Natural killer cell (primary cell): Measurements from ENCODE around the gene BICD1. TPM values are rescaled to one million over a fixed set of nuclear protein-coding genes. Genes with fewer than 3 reads are reported as not detected.
"Not testable (repeated sequence)": the region's sequence is repeated elsewhere in the genome, so short reads cannot be mapped to it uniquely, and the experiment has no call there.

ENCODE experiments used
- ATAC-seq, 3 donors: fragments of 150-1000 bp in 2 of 3; fragments of 200-7000 bp in 1 of 3; cut with Tn5 transposase; 1 replicate in 1 of 3; 2 replicates in 2 of 3; pipeline ENCODE4 v1.10.0; 2021; ENCODE audit warnings: mild to moderate bottlenecking in 2 of 3, moderate library complexity in 2 of 3
- DNase-seq, 2 donors: peaks; one replicate each; pipeline versions ENCODE4 v3.0.0 to v3.0.0-alpha.2; 2013 to 2021; ENCODE audit warnings: mixed read lengths in 1 of 2
- H3K27ac ChIP-seq: one replicate; pipeline ENCODE4 v1.5.1; 2013; ENCODE audit warnings: mild to moderate bottlenecking, low read length
- H3K27me3 ChIP-seq: one replicate; pipeline ENCODE4 v1.6.1; 2013; ENCODE audit warnings: low read length; ENCODE audit not compliant: control insufficient read depth, insufficient read depth
- H3K36me3 ChIP-seq: one replicate; pipeline ENCODE4 v1.6.1; 2013; ENCODE audit warnings: low read length; ENCODE audit not compliant: control insufficient read depth, insufficient read depth
- H3K4me1 ChIP-seq: one replicate; pipeline ENCODE4 v1.6.1; 2013; ENCODE audit warnings: low read length; ENCODE audit not compliant: control insufficient read depth, insufficient read depth
- H3K4me3 ChIP-seq: one replicate; pipeline ENCODE4 v1.5.1; 2013; ENCODE audit warnings: low read length
- H3K9me3 ChIP-seq: one replicate; pipeline ENCODE4 v1.6.1; 2013; ENCODE audit warnings: low read length; ENCODE audit not compliant: control insufficient read depth, insufficient read depth
- H3K27ac Mint-ChIP-seq, 2 donors: one replicate each; pipeline ENCODE4 v1.8.0; 2022; ENCODE audit warnings: mild to moderate bottlenecking in 2 of 2, mixed read lengths in 2 of 2, moderate library complexity in 1 of 2
- H3K27me3 Mint-ChIP-seq, 2 donors: one replicate each; pipeline ENCODE4 v1.8.0; 2022; ENCODE audit warnings: low read depth in 2 of 2, mixed read lengths in 2 of 2
- H3K36me3 Mint-ChIP-seq: one replicate; pipeline ENCODE4 v1.8.0; 2022; ENCODE audit warnings: mixed read lengths
- H3K4me1 Mint-ChIP-seq, 2 donors: one replicate each; pipeline ENCODE4 v1.8.0; 2022; ENCODE audit warnings: mixed read lengths in 2 of 2
- H3K4me3 Mint-ChIP-seq: one replicate; pipeline ENCODE4 v1.8.0; 2022; ENCODE audit warnings: mild to moderate bottlenecking, moderate library complexity, mixed read lengths
- H3K9me3 Mint-ChIP-seq, 2 donors: one replicate each; pipeline ENCODE4 v1.8.0; 2022; ENCODE audit warnings: mixed read lengths in 2 of 2
- CTCF ChIP-seq: fragments of 200-600 bp; IDR thresholded peaks from one replicate; pipeline ENCODE4 v1.8.0; 2022; ENCODE audit warnings: antibody characterized with exemption
- WGBS: methylation state at CpG from one replicate; pipeline ENCODE4 v1.1.7; 2013; ENCODE audit warnings: missing lambda C conversion rate; ENCODE audit not compliant: insufficient coverage; 5-methylcytosine and 5-hydroxymethylcytosine counted together
- intact Hi-C: fragments of 100-400 bp; cut with micrococcal nuclease; formaldehyde crosslinking; loops from one replicate; pipeline ENCODE4 v1.14.2; 2022
- total RNA-seq, 4 donors: library from RNA; stranded (reverse); fragments of 120-200 nt in 1 of 4; gene quantifications; one replicate each; pipeline versions ENCODE4 v1.2.3 to v1.2.4, GENCODE V29; 2013 to 2022

Gene BICD1
- total RNA-seq, 3 donors from 2014 or later (not counting 1 experiment from before 2014, with no cell fraction given), result 10.0 to 16.0 (median 15.5) TPM

GRCh38 chr12:32098112-32098511 is 8.5 kb upstream of the BICD1 start:
- no peaks in the 10 kb centered on the region for H3K4me1 ChIP-seq
- Mint-ChIP-seq H3K27me3 (peaks cover 0 to 8% of the 10 kb centered on the region in 2 donors), H3K9me3 (no peaks in the 10 kb centered on the region), H3K27ac (no peak overlapping the region), H3K4me1 (no peaks in the 10 kb centered on the region), H3K4me3 (no peak overlapping the region), H3K36me3 (no peaks in the 10 kb centered on the region)
- H3K9me3 ChIP-seq, result no peaks in the 10 kb centered on the region
- ATAC-seq (no peak), DNase-seq (no peak)
- no peaks in the 10 kb centered on the region for H3K36me3 ChIP-seq
- no peak overlapping the region for H3K4me3 ChIP-seq
- H3K27me3 ChIP-seq, result no peaks in the 10 kb centered on the region
- H3K27ac ChIP-seq, result no peak overlapping the region
- intact Hi-C loops, result no loop called here
- no peak for TF ChIP-seq CTCF
- WGBS, result 100% methylated on average over 2 of the region's 4 CpGs

- H3K36me3 Mint-ChIP-seq, H3K27ac Mint-ChIP-seq: not testable (repeated sequence)
- no CpG with 5 or more reads among the region's 1 CpG for WGBS
Observed at GRCh38 chr12:32099275-32099674, 7.4 kb upstream of the BICD1 start.

GRCh38 chr12:32100361-32100760 is 6.3 kb upstream of the BICD1 start:
- no peaks in the 10 kb centered on the region for H3K9me3 ChIP-seq
- no peaks in the 10 kb centered on the region for H3K36me3 ChIP-seq
- no peak overlapping the region for H3K4me3 ChIP-seq
- H3K27me3 ChIP-seq, result no peaks in the 10 kb centered on the region
- H3K4me1 ChIP-seq, result no peaks in the 10 kb centered on the region
- no peak for TF ChIP-seq CTCF
- 100% methylated on average over 1 of the region's 4 CpGs for WGBS
- no peaks in the 10 kb centered on the region for H3K36me3 Mint-ChIP-seq
- intact Hi-C loops, result no loop called here
- no peak overlapping the region for H3K4me3 Mint-ChIP-seq
- ATAC-seq, result no peak
- H3K27ac Mint-ChIP-seq, result no peak overlapping the region
- peaks cover 0 to 8% of the 10 kb centered on the region in 2 donors for H3K27me3 Mint-ChIP-seq
- H3K27ac ChIP-seq, result no peak overlapping the region
- H3K4me1 Mint-ChIP-seq, result no peaks in the 10 kb centered on the region
- DNase-seq, result no peak
- no peaks in the 10 kb centered on the region for H3K9me3 Mint-ChIP-seq

More at GRCh38 chr12:32099275-32099674, 7.4 kb upstream of the BICD1 start:
- H3K4me3 Mint-ChIP-seq, H3K27me3 Mint-ChIP-seq, H3K9me3 ChIP-seq, H3K9me3 Mint-ChIP-seq, H3K27me3 ChIP-seq, H3K4me1 Mint-ChIP-seq, H3K27ac ChIP-seq, intact Hi-C loops, H3K36me3 ChIP-seq, ATAC-seq, DNase-seq, H3K4me1 ChIP-seq, H3K4me3 ChIP-seq: not testable (repeated sequence)

GRCh38 chr12:32100888-32101287 is 5.8 kb upstream of the BICD1 start:
- peaks cover 0 to 8% of the 10 kb centered on the region in 2 donors for H3K27me3 Mint-ChIP-seq
- no peak for TF ChIP-seq CTCF
- no peaks in the 10 kb centered on the region for H3K36me3 ChIP-seq
- no peaks in the 10 kb centered on the region for H3K36me3 Mint-ChIP-seq
- intact Hi-C loops, result no loop called here
- H3K4me3 Mint-ChIP-seq, result no peak overlapping the region
- H3K9me3 ChIP-seq, result no peaks in the 10 kb centered on the region
- ATAC-seq (no peak), DNase-seq (no peak)
- no peak overlapping the region for H3K4me3 ChIP-seq
- 87% methylated on average over 5 of the region's 5 CpGs for WGBS
- H3K27ac ChIP-seq, result no peak overlapping the region
- no peaks in the 10 kb centered on the region for H3K27me3 ChIP-seq
- H3K4me1 Mint-ChIP-seq, result peaks cover 2 to 3% of the 10 kb centered on the region in 2 donors
- no peaks in the 10 kb centered on the region for H3K4me1 ChIP-seq
- H3K27ac Mint-ChIP-seq, result no peak overlapping the region
- H3K9me3 Mint-ChIP-seq, result no peaks in the 10 kb centered on the region
